WTC11 (cell line): ENCODE data around the gene TNFRSF14. TPM values are rescaled to one million over a fixed set of nuclear protein-coding genes. Genes with fewer than 3 reads are reported as not detected.

Experiments used
- ATAC-seq: fragments of 200-7000 bp; cut with Tn5 transposase; 2 replicates; pipeline ENCODE4 v1.10.0; 2021; ENCODE audit warnings: mild to moderate bottlenecking, moderate library complexity
- CTCF ChIA-PET: fragments of 300-600 bp; sonication (Branson Sonifier 250); formaldehyde crosslinking; loops from one replicate; lab custom pipeline; 2021; ENCODE audit warnings: antibody characterized with exemption; lab: Charles Lee
- POLR2A ChIA-PET: fragments of 350-600 bp; sonication (Branson Sonifier 250); formaldehyde crosslinking; loops from one replicate; lab custom pipeline; 2021; ENCODE audit warnings: antibody characterized with exemption; lab: Charles Lee
- DNase-seq: peaks from one replicate; pipeline ENCODE4 v3.0.0; 2021; ENCODE audit warnings: low spot score
- H3K27ac Mint-ChIP-seq: 2 replicates; pipeline ENCODE4 v1.8.0; 2021; ENCODE audit warnings: mixed read lengths
- H3K27me3 Mint-ChIP-seq: 2 replicates; pipeline ENCODE4 v1.8.0; 2021; ENCODE audit warnings: low read depth, mild to moderate bottlenecking, moderate library complexity, mixed read lengths
- H3K36me3 Mint-ChIP-seq: 2 replicates; pipeline ENCODE4 v1.8.0; 2021; ENCODE audit warnings: mixed read lengths
- H3K4me1 Mint-ChIP-seq: 2 replicates; pipeline ENCODE4 v1.8.0; 2022; ENCODE audit warnings: mixed read lengths
- H3K4me3 Mint-ChIP-seq: 2 replicates; pipeline ENCODE4 v1.8.0; 2021; ENCODE audit warnings: mild to moderate bottlenecking, moderate library complexity, mixed read lengths
- H3K9me3 Mint-ChIP-seq: 2 replicates; pipeline ENCODE4 v1.8.0; 2021; ENCODE audit warnings: mixed read lengths
- ATF1 ChIP-seq: sonication (generic); formaldehyde crosslinking; IDR thresholded peaks from 2 replicates; pipeline ENCODE4 v1.8.1; 2023; ENCODE audit warnings: mild to moderate bottlenecking, moderate library complexity, missing genetic modification reagents
- ATF6 ChIP-seq: sonication (generic); formaldehyde crosslinking; IDR thresholded peaks from 2 replicates; pipeline ENCODE4 v1.8.1; 2023; ENCODE audit warnings: mild to moderate bottlenecking, missing genetic modification reagents
- FOXP1 ChIP-seq: sonication (generic); formaldehyde crosslinking; IDR thresholded peaks from 2 replicates; pipeline ENCODE4 v1.8.0; 2022; ENCODE audit warnings: missing genetic modification reagents, mild to moderate bottlenecking, moderate library complexity, borderline replicate concordance
- GRHL2 ChIP-seq: fragments of 250-450 bp; sonication (Bioruptor Pico); IDR thresholded peaks from 2 replicates; pipeline ENCODE4 v1.8.0; 2022; ENCODE audit warnings: mild to moderate bottlenecking, moderate library complexity; ENCODE audit not compliant: insufficient replicate concordance, severe bottlenecking
- MAX ChIP-seq: sonication (generic); formaldehyde crosslinking; IDR thresholded peaks from 2 replicates; pipeline ENCODE4 v1.8.0; 2022; ENCODE audit warnings: mild to moderate bottlenecking, missing genetic modification reagents
- MYBL2 ChIP-seq: sonication (generic); formaldehyde crosslinking; IDR thresholded peaks from 2 replicates; pipeline ENCODE4 v1.8.1; 2023; ENCODE audit warnings: mild to moderate bottlenecking, moderate library complexity, missing genetic modification reagents
- NFE2L1 ChIP-seq: sonication (generic); formaldehyde crosslinking; IDR thresholded peaks from 2 replicates; pipeline ENCODE4 v1.8.1; 2023; ENCODE audit warnings: missing genetic modification reagents
- OVOL2 ChIP-seq: fragments of 250-450 bp; sonication (Bioruptor Pico); IDR thresholded peaks from 2 replicates; pipeline ENCODE4 v1.9.0; 2021; ENCODE audit warnings: mild to moderate bottlenecking, borderline replicate concordance
- PRDM15 ChIP-seq: sonication (generic); formaldehyde crosslinking; IDR thresholded peaks from 2 replicates; pipeline ENCODE4 v1.8.0; 2022; ENCODE audit warnings: missing genetic modification reagents
- PRRX2 ChIP-seq: fragments of 250-450 bp; sonication (Bioruptor Pico); IDR thresholded peaks from 2 replicates; pipeline ENCODE4 v1.8.0; 2021; ENCODE audit warnings: mild to moderate bottlenecking
- STAT6 ChIP-seq: sonication (generic); formaldehyde crosslinking; conservative IDR thresholded peaks from 2 replicates; pipeline ENCODE4 v1.8.1; 2023; ENCODE audit warnings: mild to moderate bottlenecking, low read depth, missing genetic modification reagents, moderate library complexity
- TEAD1 ChIP-seq: sonication (generic); formaldehyde crosslinking; IDR thresholded peaks from 2 replicates; pipeline ENCODE4 v1.8.0; 2022; ENCODE audit warnings: mild to moderate bottlenecking, missing genetic modification reagents
- TEAD4 ChIP-seq: sonication (generic); formaldehyde crosslinking; IDR thresholded peaks from 2 replicates; pipeline ENCODE4 v1.8.0; 2022; ENCODE audit warnings: mild to moderate bottlenecking, missing genetic modification reagents
- TP53 ChIP-seq: sonication (generic); formaldehyde crosslinking; IDR thresholded peaks from 2 replicates; pipeline ENCODE4 v1.8.1; 2023; ENCODE audit warnings: mild to moderate bottlenecking, missing genetic modification reagents
- ZMAT4 ChIP-seq: fragments of 250-450 bp; sonication (Bioruptor Pico); IDR thresholded peaks from 2 replicates; pipeline ENCODE4 v1.9.0; 2021; ENCODE audit warnings: mild to moderate bottlenecking
- ZNF121 ChIP-seq: sonication (generic); formaldehyde crosslinking; IDR thresholded peaks from 2 replicates; pipeline ENCODE4 v1.8.0; 2023; ENCODE audit warnings: missing genetic modification reagents
- ZNF219 ChIP-seq: sonication (generic); formaldehyde crosslinking; IDR thresholded peaks from 2 replicates; pipeline ENCODE4 v1.8.0; 2023; ENCODE audit warnings: missing genetic modification reagents, mild to moderate bottlenecking, borderline replicate concordance
- ZNF671 ChIP-seq: fragments of 250-450 bp; sonication (Bioruptor Pico); IDR thresholded peaks from 2 replicates; pipeline ENCODE4 v1.8.0; 2021; ENCODE audit warnings: mild to moderate bottlenecking
- total RNA-seq: library from RNA; stranded (reverse); gene quantifications from 3 replicates; pipeline ENCODE4 v1.2.3, GENCODE V29; 2021
- TF ChIP-seq, protein P1 (sequence below): fragments of 250-450 bp; sonication (Bioruptor Pico); conservative IDR thresholded peaks from 2 replicates; pipeline ENCODE4 v1.9.0; 2021; ENCODE audit warnings: mild to moderate bottlenecking

The TNFRSF14 gene
- total RNA-seq, 1 experiment from 2014 or later = 0.87 TPM

- TF ChIP-seq FOXP1 (CRISPR knock-in tag) = no peak
- no peak for TF ChIP-seq PRRX2 (CRISPR knock-in tag)
- no peak for TF ChIP-seq ZNF121 (CRISPR knock-in tag)
- TF ChIP-seq MAX = no peak
- no peak for TF ChIP-seq OVOL2
- no peak for TF ChIP-seq NFE2L1 (CRISPR knock-in tag)
- TF ChIP-seq TEAD4 (CRISPR knock-in tag) = no peak
- TF ChIP-seq GRHL2 = no peak
These were observed 33.5 kb downstream of the TNFRSF14 start (continued) for GRCh38 chr1:2589431-2590232.

DNA sequence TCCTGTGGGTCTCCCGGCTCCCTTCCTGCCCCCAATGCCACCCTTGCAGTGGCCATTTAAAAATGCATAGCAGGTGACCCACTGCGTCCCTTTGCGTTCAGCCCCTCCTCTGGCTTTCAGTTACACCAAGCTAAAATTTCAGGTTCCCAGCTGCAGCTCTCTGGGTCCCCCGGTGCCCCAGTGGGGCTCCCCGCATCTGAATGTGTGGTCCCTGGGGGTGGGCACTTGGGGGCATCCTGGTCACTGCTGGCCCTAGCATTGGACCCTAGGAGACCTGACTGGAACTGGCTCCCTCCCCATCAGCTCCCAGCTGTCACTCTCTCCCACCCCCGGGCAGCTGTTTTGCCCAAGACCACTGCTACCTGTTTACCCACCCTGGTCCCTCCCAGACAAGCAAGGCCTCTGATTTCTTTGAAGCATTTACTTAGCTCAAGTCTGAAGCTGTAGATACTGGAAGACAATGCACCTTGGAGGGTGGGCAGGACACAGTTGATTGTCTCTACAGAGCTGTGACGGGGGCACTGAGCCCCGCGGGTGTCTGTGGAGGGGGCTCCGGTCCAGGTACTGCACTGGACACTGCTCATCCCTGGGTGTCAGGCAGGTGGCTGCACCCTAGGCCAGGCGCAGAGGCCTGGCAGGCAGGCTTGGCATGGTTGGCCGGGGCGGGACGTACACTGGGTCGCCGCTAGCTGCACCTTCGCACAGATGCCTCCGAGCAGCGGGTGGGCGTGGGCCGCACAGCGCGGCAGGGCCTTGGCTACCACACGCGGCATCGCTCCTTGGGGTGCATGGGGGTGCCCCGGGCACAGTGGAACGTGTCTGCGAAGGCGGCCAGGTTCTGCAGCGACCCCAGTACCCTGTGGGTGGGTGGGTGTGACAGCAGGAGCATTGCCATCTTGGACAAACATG lies 34.3 kb downstream of the TNFRSF14 start:
- TF ChIP-seq TEAD1 (CRISPR knock-in tag) (no peak), ZNF219 (CRISPR knock-in tag) (no peak), ZMAT4 (CRISPR knock-in tag) (no peak)
- H3K4me3 Mint-ChIP-seq = no peak overlapping the region
- CTCF ChIA-PET = no interaction called here
- peaks cover 6% of the 10 kb centered on the region for H3K27me3 Mint-ChIP-seq
- peaks cover 15% of the 10 kb centered on the region for H3K36me3 Mint-ChIP-seq
- no peak overlapping the region for H3K27ac Mint-ChIP-seq
- ATAC-seq = no peak
- peaks cover 12% of the 10 kb centered on the region for H3K9me3 Mint-ChIP-seq
- H3K4me1 Mint-ChIP-seq = no peaks in the 10 kb centered on the region
- POLR2A ChIA-PET = no interaction called here
- DNase-seq = no peak

- POLR2A ChIA-PET = no interaction called here
- Mint-ChIP-seq H3K9me3 (peaks cover 12% of the 10 kb centered on the region), H3K27ac (no peak overlapping the region), H3K27me3 (peaks cover 6% of the 10 kb centered on the region), H3K36me3 (peaks cover 15% of the 10 kb centered on the region), H3K4me1 (no peaks in the 10 kb centered on the region), H3K4me3 (no peak overlapping the region)
- DNase-seq (no peak), ATAC-seq (no peak)
- CTCF ChIA-PET = no interaction called here
- no peak for TF ChIP-seq TP53 (CRISPR knock-in tag)
- no peak for TF ChIP-seq GRHL2
- TF ChIP-seq ATF1 (CRISPR knock-in tag) = no peak
- TF ChIP-seq STAT6 (CRISPR knock-in tag) = no peak
- TF ChIP-seq MAX = no peak
- TF ChIP-seq OVOL2 = no peak
- TF ChIP-seq ZNF671 = no peak
- TF ChIP-seq, protein P1, sequence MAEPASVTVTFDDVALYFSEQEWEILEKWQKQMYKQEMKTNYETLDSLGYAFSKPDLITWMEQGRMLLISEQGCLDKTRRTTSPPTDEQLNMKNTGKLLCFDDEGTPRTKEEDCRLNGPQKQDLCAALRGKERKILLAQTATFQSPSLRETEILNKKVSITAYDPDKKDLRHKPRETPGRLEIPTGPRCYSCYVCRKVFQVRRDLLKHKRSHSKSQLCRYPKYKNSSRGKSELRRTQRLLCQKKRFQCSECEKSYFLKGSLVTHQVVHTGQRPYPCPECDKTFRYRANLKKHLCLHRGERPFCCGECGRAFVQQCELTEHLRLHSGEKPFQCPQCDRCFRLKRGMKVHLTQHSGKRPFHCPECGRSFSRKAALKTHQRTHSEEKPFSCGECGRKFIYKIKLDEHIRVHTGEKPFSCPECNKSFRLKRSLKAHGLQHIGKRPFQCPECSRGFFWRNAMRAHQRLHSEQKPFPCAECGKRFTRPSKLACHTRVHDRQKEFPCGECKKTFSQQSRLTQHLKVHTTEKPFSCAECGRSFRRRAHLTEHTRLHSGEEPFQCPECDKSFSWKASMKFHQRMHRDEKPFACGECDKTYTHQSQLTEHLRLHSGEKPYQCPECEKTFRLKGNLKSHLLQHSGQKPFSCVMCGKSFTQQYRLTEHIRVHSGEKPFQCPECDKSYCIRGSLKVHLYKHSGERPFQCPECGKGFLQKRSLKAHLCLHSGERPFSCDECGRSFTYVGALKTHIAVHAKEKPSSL = no peak
- no peak for TF ChIP-seq ZMAT4 (CRISPR knock-in tag)
- TF ChIP-seq MYBL2 (CRISPR knock-in tag) = no peak
- TF ChIP-seq ATF6 = no peak
- TF ChIP-seq PRDM15 (CRISPR knock-in tag) = no peak
These were observed 35.0 kb downstream of the TNFRSF14 start for GRCh38 chr1:2591233-2591580.
